A673 (cell line): ENCODE data around the gene SEMA6B. TPM values are rescaled to one million over a fixed set of nuclear protein-coding genes. Genes with fewer than 3 reads are reported as not detected.

ENCODE experiments used
- BruUV-seq: library from RNA; stranded (reverse); fragments of 400-500 nt; replicated peaks from 2 replicates; lab custom pipeline; 2021; lab: Mats Ljungman, UMichigan
- CTCF ChIA-PET: fragments of 300-600 bp; sonication (Branson Sonifier 250); formaldehyde crosslinking; loops from one replicate; lab custom pipeline; 2022; ENCODE audit warnings: antibody characterized with exemption; lab: Charles Lee
- POLR2A ChIA-PET: fragments of 300-600 bp; sonication (Branson Sonifier 250); formaldehyde crosslinking; loops from one replicate; lab custom pipeline; 2022; ENCODE audit warnings: antibody characterized with exemption; ENCODE audit not compliant: low non-redundant PET; lab: Charles Lee
- DNase-seq: peaks from one replicate; pipeline ENCODE4 v3.0.0-alpha.2; 2015; ENCODE audit warnings: low spot score
- H3K27ac ChIP-seq: fragments of 200-600 bp; sonication (generic); 2 replicates; pipeline ENCODE4 v1.5.1; 2016; ENCODE audit warnings: mixed run types, low read depth, mild to moderate bottlenecking, mixed read lengths, antibody characterized with exemption, low read length; ENCODE audit not compliant: poor library complexity, severe bottlenecking
- H3K27me3 ChIP-seq: fragments of 200-600 bp; sonication (generic); replicated peaks from 2 replicates; pipeline ENCODE4 v1.6.1; 2017; ENCODE audit warnings: mixed run types, low read depth, mild to moderate bottlenecking, mixed read lengths, antibody characterized with exemption, low read length; ENCODE audit not compliant: insufficient read depth, poor library complexity
- H3K36me3 ChIP-seq: fragments of 200-600 bp; sonication (generic); 2 replicates; pipeline ENCODE4 v1.6.1; 2016; ENCODE audit warnings: mixed run types, mild to moderate bottlenecking, mixed read lengths, antibody characterized with exemption, low read length; ENCODE audit not compliant: insufficient read depth, poor library complexity, severe bottlenecking
- H3K4me1 ChIP-seq: fragments of 200-600 bp; sonication (generic); 2 replicates; pipeline ENCODE4 v1.6.1; 2017; ENCODE audit warnings: mixed run types, mild to moderate bottlenecking, mixed read lengths, antibody characterized with exemption, low read length; ENCODE audit not compliant: insufficient read depth, poor library complexity, severe bottlenecking
- H3K4me3 ChIP-seq: fragments of 200-600 bp; sonication (generic); 2 replicates; pipeline ENCODE4 v1.5.1; 2016; ENCODE audit warnings: low read depth, mixed run types, mild to moderate bottlenecking, mixed read lengths, low read length; ENCODE audit not compliant: poor library complexity, severe bottlenecking
- H3K9me3 ChIP-seq: fragments of 200-600 bp; sonication (generic); 2 replicates; pipeline ENCODE4 v1.6.1; 2016; ENCODE audit warnings: mixed run types, low read depth, mild to moderate bottlenecking, mixed read lengths, antibody characterized with exemption, low read length; ENCODE audit not compliant: poor library complexity, severe bottlenecking
- CTCF ChIP-seq: fragments of 300-800, 200-600 bp; sonication (generic); conservative IDR thresholded peaks from 2 replicates; pipeline ENCODE4 v1.5.1; 2017; ENCODE audit warnings: low read depth, mild to moderate bottlenecking, antibody characterized with exemption, low read length, moderate library complexity, mixed read lengths
- EZH2 ChIP-seq: fragments of 200-600 bp; sonication (generic); IDR thresholded peaks from 2 replicates; pipeline ENCODE4 v1.6.1; 2017; ENCODE audit warnings: borderline replicate concordance, low read depth, mild to moderate bottlenecking, mixed read lengths, antibody characterized with exemption, low read length; ENCODE audit not compliant: poor library complexity, severe bottlenecking
- intact Hi-C: fragments of 100-400 bp; cut with micrococcal nuclease; formaldehyde crosslinking; loops from one replicate; pipeline ENCODE4 v1.10.0; 2022; ENCODE audit not compliant: unreplicated experiment
- total RNA-seq: library from RNA; stranded (reverse); gene quantifications from 2 replicates; pipeline ENCODE4 v1.2.3, GENCODE V29; 2021

Gene SEMA6B
- total RNA-seq, 1 experiment from 2014 or later, result 9.2 TPM

- TF ChIP-seq EZH2, result no peak
- no peak for TF ChIP-seq CTCF
- Histone ChIP-seq H3K4me1 (peaks cover 7% of the 10 kb centered on the region), H3K36me3 (no peaks in the 10 kb centered on the region), H3K27me3 (no peaks in the 10 kb centered on the region), H3K9me3 (no peaks in the 10 kb centered on the region), H3K27ac (no peak overlapping the region), H3K4me3 (no peak overlapping the region)
- ChIA-PET POLR2A (no interaction called here), CTCF (no interaction called here)
- intact Hi-C loops, result no loop called here
- DNase-seq, result no peak
- no TSS peak for BruUV-seq
These were observed 46.7 kb upstream of the SEMA6B start for GRCh38 chr19:4606181-4606580.

DNA sequence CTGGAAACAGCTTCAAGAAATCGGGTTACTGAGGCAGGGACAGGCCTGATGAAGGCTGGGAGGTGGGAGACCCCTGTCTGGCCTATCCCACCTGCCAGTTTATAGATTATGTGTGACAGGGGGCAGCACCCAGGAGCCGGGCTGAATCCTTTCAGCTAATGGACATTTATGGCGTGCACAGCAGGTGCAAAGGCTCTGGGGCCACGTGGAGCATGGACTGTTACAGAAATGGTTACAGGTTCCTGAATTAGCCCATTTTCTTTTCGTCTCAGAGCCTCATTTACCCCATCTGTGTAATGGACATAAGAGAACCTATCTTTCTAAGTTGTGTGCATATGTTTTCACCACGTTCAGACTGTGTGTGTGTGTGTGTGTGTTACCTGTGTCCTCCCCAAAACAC lies 45.4 kb upstream of the SEMA6B start:
- CTCF ChIA-PET, result interaction anchor here (1.3 kb wide), 1 partner anchor 38 kb away, joined by 4 read pairs; no protein-coding TSS in a partner anchor
- Histone ChIP-seq H3K4me3 (no peak overlapping the region), H3K36me3 (no peaks in the 10 kb centered on the region), H3K27ac (no peak overlapping the region), H3K4me1 (peaks cover 3% of the 10 kb centered on the region), H3K9me3 (no peaks in the 10 kb centered on the region), H3K27me3 (no peaks in the 10 kb centered on the region)
- POLR2A ChIA-PET, result no interaction called here
- intact Hi-C loops, result no loop called here
- no TSS peak for BruUV-seq
- no peak for TF ChIP-seq EZH2
- no peak for TF ChIP-seq CTCF
- no peak for DNase-seq

DNA sequence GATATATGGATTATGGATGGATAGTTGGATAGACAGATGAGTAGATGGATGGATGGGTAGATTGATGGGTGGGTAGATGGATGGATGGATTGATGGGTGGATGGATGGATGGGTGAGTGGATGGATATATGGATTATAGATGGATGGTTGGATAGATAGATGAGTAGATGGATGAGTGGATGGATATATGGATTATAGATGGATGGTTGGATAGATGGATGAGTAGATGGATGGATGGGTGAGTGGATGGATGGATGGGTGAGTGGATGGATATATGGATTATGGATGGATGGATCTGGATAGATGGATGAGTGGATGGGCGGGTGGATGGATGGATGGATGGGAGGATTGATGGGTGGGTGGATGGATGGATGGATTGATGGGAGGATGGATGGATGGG lies 43.4 kb upstream of the SEMA6B start:
- H3K27me3 ChIP-seq, result no peaks in the 10 kb centered on the region
- intact Hi-C loops, result no loop called here
- no peak overlapping the region for H3K27ac ChIP-seq
- no TSS peak for BruUV-seq
- no peak for DNase-seq
- no peaks in the 10 kb centered on the region for H3K9me3 ChIP-seq
- peaks cover 10% of the 10 kb centered on the region for H3K4me1 ChIP-seq
- H3K4me3 ChIP-seq, result no peak overlapping the region
- ChIA-PET POLR2A (no interaction called here), CTCF (no interaction called here)
- TF ChIP-seq EZH2, result no peak
- no peak for TF ChIP-seq CTCF
- H3K36me3 ChIP-seq, result no peaks in the 10 kb centered on the region
